Panc1 (cell line): Measurements from ENCODE around the gene FMN2. TPM values are rescaled to one million over a fixed set of nuclear protein-coding genes. Genes with fewer than 3 reads are reported as not detected.

Experiments
- ATAC-seq: fragments of 200-7000 bp; cut with Tn5 transposase; 2 replicates; pipeline ENCODE4 v1.9.1; 2020; ENCODE audit warnings: mild to moderate bottlenecking, moderate library complexity
- BruUV-seq: library from RNA; stranded (reverse); fragments of 400-500 nt; replicated peaks from 2 replicates; lab custom pipeline; 2021; lab: Mats Ljungman, UMichigan
- CTCF ChIA-PET: fragments of 300-600 bp; sonication (Branson Sonifier 250); formaldehyde crosslinking; loops from one replicate; lab custom pipeline; 2022; ENCODE audit warnings: antibody characterized with exemption; lab: Charles Lee
- POLR2A ChIA-PET: fragments of 300-600 bp; sonication (Branson Sonifier 250); formaldehyde crosslinking; loops from one replicate; lab custom pipeline; 2022; ENCODE audit warnings: antibody characterized with exemption; lab: Charles Lee
- DNase-seq: peaks from one replicate; pipeline ENCODE4 v3.0.0-alpha.2; 2010; ENCODE audit warnings: low read depth, low spot score
- H3K27ac ChIP-seq: 2 replicates; pipeline ENCODE4 v1.5.1; 2011; ENCODE audit warnings: mild to moderate bottlenecking, low read length, inconsistent platforms
- H3K27me3 ChIP-seq: fragments of 200-500 bp; sonication (Bioruptor generic); 2 replicates; pipeline ENCODE4 v1.6.0; 2014; ENCODE audit warnings: low read length, inconsistent platforms; ENCODE audit not compliant: control insufficient read depth, insufficient read depth
- H3K36me3 ChIP-seq: fragments of 200-500 bp; sonication (Bioruptor generic); 2 replicates; pipeline ENCODE4 v1.5.1; 2014; ENCODE audit warnings: inconsistent platforms, mild to moderate bottlenecking, low read length, moderate library complexity; ENCODE audit not compliant: control insufficient read depth, insufficient read depth
- H3K4me1 ChIP-seq: 2 replicates; pipeline ENCODE4 v1.5.1; 2011; ENCODE audit warnings: inconsistent platforms, mild to moderate bottlenecking, low read length, moderate library complexity; ENCODE audit not compliant: control insufficient read depth, insufficient read depth
- H3K4me3 ChIP-seq, 2 experiments: 2 replicates each; pipeline ENCODE4 v1.5.1; 2011 to 2012; ENCODE audit warnings: low read depth in 2 of 2, low read length in 2 of 2, mild to moderate bottlenecking in 2 of 2, inconsistent platforms in 1 of 2, moderate library complexity in 1 of 2
- H3K9me3 ChIP-seq: fragments of 200-500 bp; sonication (Bioruptor generic); 2 replicates; pipeline ENCODE4 v1.5.1; 2014; ENCODE audit warnings: low read depth, mild to moderate bottlenecking, inconsistent platforms, low read length, moderate library complexity; ENCODE audit not compliant: control insufficient read depth, insufficient read depth
- POLR2AphosphoS5 ChIP-seq: IDR thresholded peaks from 2 replicates; pipeline ENCODE4 v1.6.1; 2012; ENCODE audit warnings: mild to moderate bottlenecking, low read depth, low read length, moderate library complexity
- SIN3A ChIP-seq: IDR thresholded peaks from 2 replicates; pipeline ENCODE4 v1.6.1; 2012; ENCODE audit warnings: low read depth, mild to moderate bottlenecking, low read length, moderate library complexity, borderline replicate concordance; ENCODE audit not compliant: insufficient read depth
- TCF7L2 ChIP-seq: IDR thresholded peaks from 2 replicates; pipeline ENCODE4 v1.6.1; 2011; ENCODE audit warnings: mild to moderate bottlenecking, low read depth, low read length, inconsistent platforms
- in situ Hi-C: cut with HindIII; loops from 2 replicates; pipeline ENCODE4 v1.10.0; 2016; ENCODE audit warnings: low sequenced_read_pairs, low pct_unique_long_range_greater_than_20kb
- intact Hi-C: fragments of 100-400 bp; cut with micrococcal nuclease; formaldehyde crosslinking; loops from one replicate; pipeline ENCODE4 v1.10.0; 2022; ENCODE audit not compliant: unreplicated experiment
- total RNA-seq: library from RNA; stranded (reverse); gene quantifications from one replicate; pipeline ENCODE4 v1.2.1, GENCODE V29; 2021; ENCODE audit not compliant: unreplicated experiment
- TF ChIP-seq, protein P1 (sequence below), 2 experiments: IDR thresholded peaks; 2 replicates each; pipeline ENCODE4 v1.6.1; 2011 to 2012; ENCODE audit warnings: low read depth in 2 of 2, control low read depth in 1 of 2, low read length in 1 of 2, mild to moderate bottlenecking in 1 of 2, moderate library complexity in 1 of 2; ENCODE audit not compliant: insufficient read depth in 1 of 2
- TF ChIP-seq, protein P2 (sequence below): fragments of 450-650 bp; IDR thresholded peaks from 2 replicates; pipeline ENCODE4 v1.5.1; 2017; ENCODE audit warnings: mild to moderate bottlenecking

FMN2 gene
- total RNA-seq, 1 experiment from 2014 or later = 1.9 TPM

DNA sequence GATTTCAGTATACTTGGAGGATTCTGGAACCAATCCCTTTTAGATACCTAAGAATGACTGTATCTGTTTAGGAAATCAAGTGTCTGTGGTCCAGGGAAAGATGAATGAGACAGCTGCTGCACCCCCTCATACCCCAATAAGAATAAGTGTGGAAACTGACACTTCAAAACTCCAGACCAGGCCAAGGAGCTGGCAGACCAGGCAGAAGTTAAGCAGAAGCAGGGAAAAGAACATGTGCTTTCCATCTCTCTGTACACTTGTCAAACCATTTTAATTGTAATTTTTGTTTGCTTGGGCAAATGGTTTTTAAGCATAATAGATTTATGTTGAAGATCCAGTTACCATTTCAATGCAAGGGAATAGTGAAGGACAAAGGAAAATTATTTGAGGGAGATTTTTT, 420.1 kb downstream of the FMN2 start:
- no peak for TF ChIP-seq TCF7L2
- no peak for TF ChIP-seq SIN3A
- no peak for TF ChIP-seq POLR2AphosphoS5
- TF ChIP-seq, protein P1, sequence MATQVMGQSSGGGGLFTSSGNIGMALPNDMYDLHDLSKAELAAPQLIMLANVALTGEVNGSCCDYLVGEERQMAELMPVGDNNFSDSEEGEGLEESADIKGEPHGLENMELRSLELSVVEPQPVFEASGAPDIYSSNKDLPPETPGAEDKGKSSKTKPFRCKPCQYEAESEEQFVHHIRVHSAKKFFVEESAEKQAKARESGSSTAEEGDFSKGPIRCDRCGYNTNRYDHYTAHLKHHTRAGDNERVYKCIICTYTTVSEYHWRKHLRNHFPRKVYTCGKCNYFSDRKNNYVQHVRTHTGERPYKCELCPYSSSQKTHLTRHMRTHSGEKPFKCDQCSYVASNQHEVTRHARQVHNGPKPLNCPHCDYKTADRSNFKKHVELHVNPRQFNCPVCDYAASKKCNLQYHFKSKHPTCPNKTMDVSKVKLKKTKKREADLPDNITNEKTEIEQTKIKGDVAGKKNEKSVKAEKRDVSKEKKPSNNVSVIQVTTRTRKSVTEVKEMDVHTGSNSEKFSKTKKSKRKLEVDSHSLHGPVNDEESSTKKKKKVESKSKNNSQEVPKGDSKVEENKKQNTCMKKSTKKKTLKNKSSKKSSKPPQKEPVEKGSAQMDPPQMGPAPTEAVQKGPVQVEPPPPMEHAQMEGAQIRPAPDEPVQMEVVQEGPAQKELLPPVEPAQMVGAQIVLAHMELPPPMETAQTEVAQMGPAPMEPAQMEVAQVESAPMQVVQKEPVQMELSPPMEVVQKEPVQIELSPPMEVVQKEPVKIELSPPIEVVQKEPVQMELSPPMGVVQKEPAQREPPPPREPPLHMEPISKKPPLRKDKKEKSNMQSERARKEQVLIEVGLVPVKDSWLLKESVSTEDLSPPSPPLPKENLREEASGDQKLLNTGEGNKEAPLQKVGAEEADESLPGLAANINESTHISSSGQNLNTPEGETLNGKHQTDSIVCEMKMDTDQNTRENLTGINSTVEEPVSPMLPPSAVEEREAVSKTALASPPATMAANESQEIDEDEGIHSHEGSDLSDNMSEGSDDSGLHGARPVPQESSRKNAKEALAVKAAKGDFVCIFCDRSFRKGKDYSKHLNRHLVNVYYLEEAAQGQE (IDR thresholded peaks at IDR 0.05; ENCODE audit: insufficient read depth in 1 of 2, low read depth in 2 of 2, low read length in 1 of 2) = no peak
- TF ChIP-seq, protein P2, sequence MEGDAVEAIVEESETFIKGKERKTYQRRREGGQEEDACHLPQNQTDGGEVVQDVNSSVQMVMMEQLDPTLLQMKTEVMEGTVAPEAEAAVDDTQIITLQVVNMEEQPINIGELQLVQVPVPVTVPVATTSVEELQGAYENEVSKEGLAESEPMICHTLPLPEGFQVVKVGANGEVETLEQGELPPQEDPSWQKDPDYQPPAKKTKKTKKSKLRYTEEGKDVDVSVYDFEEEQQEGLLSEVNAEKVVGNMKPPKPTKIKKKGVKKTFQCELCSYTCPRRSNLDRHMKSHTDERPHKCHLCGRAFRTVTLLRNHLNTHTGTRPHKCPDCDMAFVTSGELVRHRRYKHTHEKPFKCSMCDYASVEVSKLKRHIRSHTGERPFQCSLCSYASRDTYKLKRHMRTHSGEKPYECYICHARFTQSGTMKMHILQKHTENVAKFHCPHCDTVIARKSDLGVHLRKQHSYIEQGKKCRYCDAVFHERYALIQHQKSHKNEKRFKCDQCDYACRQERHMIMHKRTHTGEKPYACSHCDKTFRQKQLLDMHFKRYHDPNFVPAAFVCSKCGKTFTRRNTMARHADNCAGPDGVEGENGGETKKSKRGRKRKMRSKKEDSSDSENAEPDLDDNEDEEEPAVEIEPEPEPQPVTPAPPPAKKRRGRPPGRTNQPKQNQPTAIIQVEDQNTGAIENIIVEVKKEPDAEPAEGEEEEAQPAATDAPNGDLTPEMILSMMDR = no peak
- H3K27ac ChIP-seq = no peak overlapping the region
- H3K4me3 ChIP-seq = no peak overlapping the region
- in situ Hi-C loops = no loop called here
- H3K9me3 ChIP-seq = no peaks in the 10 kb centered on the region
- no peak for DNase-seq
- H3K4me1 ChIP-seq = no peaks in the 10 kb centered on the region
- no peak for ATAC-seq
- H3K36me3 ChIP-seq = no peaks in the 10 kb centered on the region
- no peaks in the 10 kb centered on the region for H3K27me3 ChIP-seq
- no TSS peak for BruUV-seq
- intact Hi-C loops = no loop called here
- ChIA-PET CTCF (no interaction called here), POLR2A (no interaction called here)

DNA sequence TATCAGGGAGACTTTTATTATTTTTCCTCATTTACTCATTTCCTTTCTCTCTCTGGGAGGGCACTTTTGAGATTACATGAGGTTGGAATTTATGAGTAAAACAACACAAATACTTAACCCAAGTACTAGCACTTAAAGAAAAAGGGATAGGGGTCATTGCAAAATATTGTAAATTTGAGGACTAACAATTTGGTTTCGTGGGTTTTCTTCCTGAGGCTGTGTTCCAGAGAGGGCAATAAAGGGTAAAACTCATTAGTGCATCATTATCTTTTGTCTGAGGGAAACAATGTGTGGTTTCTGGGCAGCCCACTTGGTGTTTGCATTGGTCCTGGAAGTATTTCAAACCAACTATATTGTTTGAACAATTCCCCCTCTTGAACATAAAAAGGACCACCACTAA, 423.8 kb downstream of the FMN2 start:
- Histone ChIP-seq H3K27me3 (no peaks in the 10 kb centered on the region), H3K36me3 (no peaks in the 10 kb centered on the region), H3K9me3 (no peaks in the 10 kb centered on the region), H3K4me1 (no peaks in the 10 kb centered on the region), H3K27ac (no peak overlapping the region), H3K4me3 (no peak overlapping the region)
- intact Hi-C loops (no loop called here), in situ Hi-C loops (no loop called here)
- no peak for ATAC-seq
- ChIA-PET POLR2A (no interaction called here), CTCF (no interaction called here)
- no TSS peak for BruUV-seq
- TF ChIP-seq TCF7L2 (no peak), SIN3A (no peak), POLR2AphosphoS5 (no peak)
- TF ChIP-seq, protein P1 (IDR thresholded peaks at IDR 0.05; ENCODE audit: insufficient read depth in 1 of 2, low read depth in 2 of 2, low read length in 1 of 2) = no peak
- TF ChIP-seq, protein P2 = no peak
- DNase-seq = no peak
